Fibroblast of skin of scalp (primary cell): ENCODE data around the gene COX7A2L.
"Not testable (repeated sequence)": the region's sequence is repeated elsewhere in the genome, so short reads cannot be mapped to it uniquely, and the experiment has no call there.

ENCODE experiments used
- DNase-seq: peaks from one replicate; pipeline ENCODE4 v3.0.0-alpha.2; 2013

Gene COX7A2L

GRCh38 chr2:42367835-42368234 lies 6.8 kb upstream of the COX7A2L start:
- no peak for DNase-seq

- DNase-seq = no peak
Observed at GRCh38 chr2:42366411-42366810, 5.4 kb upstream of the COX7A2L start.

DNA sequence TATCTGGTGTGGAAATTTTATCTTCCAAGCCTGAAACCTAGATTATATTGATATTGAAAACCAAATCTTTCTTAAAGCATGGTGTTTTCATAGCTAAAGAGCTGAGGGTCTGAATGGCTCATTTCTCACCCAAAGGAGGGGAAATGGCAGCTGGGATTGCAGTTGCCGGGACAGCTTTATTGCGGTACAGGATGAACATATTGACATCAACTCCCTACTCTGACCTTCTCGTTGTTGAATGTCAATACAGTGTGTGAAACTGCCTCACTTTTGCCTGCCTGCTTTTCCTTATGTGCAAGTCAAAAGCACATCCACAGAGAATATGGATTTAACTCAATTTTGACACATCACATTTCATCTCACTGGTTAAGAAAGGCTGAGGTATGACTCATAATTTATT lies 3.6 kb upstream of the COX7A2L start:
- no peak for DNase-seq

- DNase-seq = no peak
Observed at GRCh38 chr2:42363413-42363812, 2.4 kb upstream of the COX7A2L start.

GRCh38 chr2:42361728-42362283 lies 789 bp upstream of the COX7A2L start:
- DNase-seq = no peak

DNA sequence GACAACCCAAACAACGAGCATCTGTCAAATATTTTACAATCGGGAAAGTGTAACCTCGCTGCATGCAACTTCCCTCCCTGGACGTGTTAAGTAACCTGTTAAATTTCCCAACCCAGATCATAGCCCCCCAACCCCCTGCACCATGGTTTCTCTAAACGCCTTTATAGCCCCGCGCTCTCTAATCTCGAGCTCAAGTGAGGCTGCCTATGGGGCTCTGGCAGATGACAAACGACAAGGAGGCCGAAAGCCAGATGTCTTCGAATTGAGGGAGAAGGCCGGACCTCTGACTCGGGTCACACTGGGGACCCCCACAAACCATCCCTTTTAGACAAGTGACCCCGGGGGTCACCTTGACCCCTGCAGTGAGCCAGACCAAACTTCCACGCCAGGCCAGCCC lies 526 bp downstream of the COX7A2L start:
- DNase-seq = no peak

- DNase-seq = peak; percentile 19
Observed at GRCh38 chr2:42359965-42360483, 993 bp downstream of the COX7A2L start.

GRCh38 chr2:42359304-42359964 lies 1.6 kb downstream of the COX7A2L start:
- peak; percentile 41 for DNase-seq

DNA sequence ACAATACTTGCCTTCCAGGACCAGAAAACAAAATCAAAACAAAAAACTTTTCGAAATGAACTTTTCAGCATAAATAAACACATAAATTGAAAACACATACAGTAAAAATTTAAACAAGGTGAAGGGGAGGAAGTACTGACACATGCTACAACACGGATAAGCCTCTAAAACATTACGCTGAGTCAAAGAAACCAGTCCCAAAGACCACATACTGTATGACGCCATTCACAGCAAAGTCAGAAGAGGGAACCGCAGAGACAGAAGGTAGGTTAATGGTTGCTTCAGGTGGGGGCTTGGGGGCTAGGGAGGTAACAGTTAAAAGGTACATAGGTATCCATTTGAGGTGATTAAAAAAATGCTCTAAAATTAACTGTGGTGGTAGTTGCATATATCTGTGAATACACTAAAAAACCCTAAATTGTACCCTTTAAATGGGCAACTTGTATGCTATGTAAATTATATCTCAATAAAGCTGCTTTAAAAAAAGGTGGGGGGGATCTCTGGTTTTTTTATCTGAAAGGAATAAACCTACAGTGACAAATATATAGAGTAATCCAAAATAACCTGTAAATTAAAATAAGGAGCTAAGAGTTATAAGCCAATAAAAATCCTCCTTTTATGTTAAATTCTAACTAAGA lies 7.1 kb downstream of the COX7A2L start:
- DNase-seq = no peak

GRCh38 chr2:42351864-42352263 lies 9.2 kb downstream of the COX7A2L start:
- no peak for DNase-seq

- no peak for DNase-seq
Observed at GRCh38 chr2:42350434-42351063, 10.5 kb downstream of the COX7A2L start.

- DNase-seq = no peak
Observed at GRCh38 chr2:42348113-42348805, 12.8 kb downstream of the COX7A2L start.

- not testable (repeated sequence) for DNase-seq
Observed at GRCh38 chr2:42347518-42347917, 13.5 kb downstream of the COX7A2L start.

GRCh38 chr2:42346856-42347255 lies 14.2 kb downstream of the COX7A2L start:
- DNase-seq = not testable (repeated sequence)

DNA sequence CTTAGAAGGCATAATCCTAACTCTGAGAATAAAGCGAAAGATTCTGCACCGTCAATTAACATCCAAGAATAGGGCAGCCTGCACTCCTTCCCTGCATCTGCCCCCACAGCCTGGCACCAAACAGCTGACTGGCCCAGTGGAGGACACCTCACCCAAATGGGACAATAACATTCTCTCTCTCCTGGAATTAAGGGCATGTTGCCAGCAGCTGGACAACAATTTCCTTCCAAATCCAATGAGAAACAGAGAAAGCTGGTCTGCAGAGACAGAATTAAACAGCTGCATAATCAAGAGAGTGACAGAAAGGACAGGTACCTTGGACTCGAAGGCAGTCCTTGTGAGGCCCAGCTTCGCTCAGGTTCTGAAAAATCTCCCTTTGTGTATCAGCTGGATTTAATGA lies 15.0 kb downstream of the COX7A2L start:
- DNase-seq = no peak

GRCh38 chr2:42342795-42343241 lies 18.2 kb downstream of the COX7A2L start:
- DNase-seq = no peak

GRCh38 chr2:42342061-42342794 lies 18.8 kb downstream of the COX7A2L start:
- DNase-seq = peak; percentile 94

GRCh38 chr2:42340938-42341636 lies 19.9 kb downstream of the COX7A2L start:
- DNase-seq = no peak

DNA sequence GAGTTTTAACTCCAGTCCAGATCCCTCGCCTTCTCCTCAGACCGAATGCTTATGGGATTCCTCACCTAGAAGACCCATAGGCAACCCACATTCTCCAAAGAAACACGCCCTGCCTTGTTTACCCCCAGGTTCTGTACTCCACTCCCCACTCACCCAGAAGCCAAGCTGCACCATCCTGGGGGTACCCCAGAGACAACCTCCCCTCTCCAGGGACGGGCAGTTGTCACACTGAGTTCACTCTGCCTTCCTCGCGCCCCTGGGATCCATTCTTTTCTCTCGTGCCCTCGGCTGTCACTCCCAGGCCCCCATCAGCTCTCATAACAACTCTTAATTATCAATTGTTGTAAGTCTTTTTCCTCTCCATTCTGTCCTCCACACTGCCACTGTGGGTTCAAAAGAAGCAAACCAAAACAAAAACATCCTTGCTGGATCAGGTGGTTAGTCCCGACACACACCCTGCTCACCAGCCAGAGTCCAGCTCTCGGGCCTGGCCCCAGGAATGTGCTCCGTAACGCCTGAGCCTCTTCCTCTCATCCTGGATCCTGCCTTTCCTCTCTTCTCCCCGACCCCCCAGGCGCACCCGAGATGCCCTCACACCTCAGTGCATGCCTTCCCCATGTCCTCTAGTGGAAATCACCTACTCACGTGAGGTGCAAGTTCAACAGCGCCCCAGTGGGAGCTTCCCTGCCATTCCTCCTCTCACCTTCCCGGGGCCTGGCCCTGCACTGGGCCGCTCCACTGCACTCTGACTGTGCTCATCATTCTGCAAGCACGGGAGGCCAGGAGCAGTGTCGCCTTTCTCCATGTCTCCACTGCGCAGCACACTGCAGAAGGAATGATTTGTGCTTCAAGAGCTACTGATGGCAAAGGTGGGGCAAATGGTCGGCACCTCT lies 20.7 kb downstream of the COX7A2L start:
- no peak for DNase-seq

- no peak for DNase-seq
Observed at GRCh38 chr2:42339191-42339912, 21.7 kb downstream of the COX7A2L start.
